ENCODE results near the gene PRKCE. TPM values are rescaled to one million over a fixed set of nuclear protein-coding genes. Genes with fewer than 3 reads are reported as not detected.

The PRKCE gene
- polyA plus RNA-seq, 1 experiment = 16.7 TPM

- Histone ChIP-seq H3K4me3 (ENCODE audit: low read depth, low read length) (no peak overlapping the region), H3K27ac (ENCODE audit: low read depth, low read length) (no peak overlapping the region), H3K27me3 (ENCODE audit: control insufficient read depth, insufficient read depth, low read length) (no peaks in the 10 kb centered on the region), H3K9me3 (ENCODE audit: control insufficient read depth, insufficient read depth, low read length) (no peaks in the 10 kb centered on the region)
- ChIA-PET CTCF (no interaction called here), POLR2A (interaction anchor here (0.6 kb wide), 1 partner anchor 47 kb away, joined by 4 read pairs; no protein-coding TSS in a partner anchor)
- DNase-seq (ENCODE audit: low read depth, low spot score) = no peak
- no peak for TF ChIP-seq CTCF (IDR thresholded peaks at IDR 0.05; ENCODE audit: low read depth, low read length)
Observed at GRCh38 chr2:45745231-45745630, 93.8 kb downstream of the PRKCE start.

GRCh38 chr2:45746888-45747287 lies 95.4 kb downstream of the PRKCE start:
- no peaks in the 10 kb centered on the region for H3K9me3 ChIP-seq (ENCODE audit: control insufficient read depth, insufficient read depth, low read length)
- no peak for DNase-seq (ENCODE audit: low read depth, low spot score)
- no peak overlapping the region for H3K4me3 ChIP-seq (ENCODE audit: low read depth, low read length)
- H3K27me3 ChIP-seq (ENCODE audit: control insufficient read depth, insufficient read depth, low read length) = no peaks in the 10 kb centered on the region
- ChIA-PET POLR2A (no interaction called here), CTCF (no interaction called here)
- no peak overlapping the region for H3K27ac ChIP-seq (ENCODE audit: low read depth, low read length)
- no peak for TF ChIP-seq CTCF (IDR thresholded peaks at IDR 0.05; ENCODE audit: low read depth, low read length)

DNA sequence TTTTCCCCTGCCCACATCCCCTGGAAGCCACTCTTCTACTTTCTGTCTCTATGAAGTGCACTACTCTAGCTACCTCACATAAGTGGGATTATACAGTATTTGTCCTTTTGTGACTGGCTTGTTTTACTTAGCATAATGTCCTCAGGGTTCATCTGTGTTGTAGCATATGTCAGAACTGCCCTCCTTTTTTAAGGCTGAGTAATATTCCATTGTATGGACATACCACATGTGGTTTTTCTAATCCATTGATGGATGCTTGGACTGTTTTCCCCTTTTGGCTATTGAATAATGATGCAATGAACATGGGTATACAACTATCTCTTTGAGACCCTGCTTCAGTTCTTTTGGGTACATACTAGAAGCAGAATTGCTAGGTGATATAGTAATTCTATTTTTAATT lies 95.9 kb downstream of the PRKCE start:
- ChIA-PET POLR2A (no interaction called here), CTCF (no interaction called here)
- TF ChIP-seq CTCF (IDR thresholded peaks at IDR 0.05; ENCODE audit: low read depth, low read length) = no peak

GRCh38 chr2:45748239-45748638 lies 96.8 kb downstream of the PRKCE start:
- POLR2A ChIA-PET = no interaction called here
- TF ChIP-seq CTCF (IDR thresholded peaks at IDR 0.05; ENCODE audit: low read depth, low read length) = no peak
- no peak for DNase-seq (ENCODE audit: low read depth, low spot score)
- CTCF ChIA-PET = no interaction called here
- Histone ChIP-seq H3K27ac (ENCODE audit: low read depth, low read length) (no peak overlapping the region), H3K9me3 (ENCODE audit: control insufficient read depth, insufficient read depth, low read length) (no peaks in the 10 kb centered on the region), H3K27me3 (ENCODE audit: control insufficient read depth, insufficient read depth, low read length) (no peaks in the 10 kb centered on the region), H3K4me3 (ENCODE audit: low read depth, low read length) (no peak overlapping the region)

More for the DNA sequence above, 95.9 kb downstream of the PRKCE start:
- Histone ChIP-seq H3K27ac (ENCODE audit: low read depth, low read length) (no peak overlapping the region), H3K9me3 (ENCODE audit: control insufficient read depth, insufficient read depth, low read length) (no peaks in the 10 kb centered on the region), H3K27me3 (ENCODE audit: control insufficient read depth, insufficient read depth, low read length) (no peaks in the 10 kb centered on the region), H3K4me3 (ENCODE audit: low read depth, low read length) (no peak overlapping the region)
- DNase-seq (ENCODE audit: low read depth, low spot score) = no peak

DNA sequence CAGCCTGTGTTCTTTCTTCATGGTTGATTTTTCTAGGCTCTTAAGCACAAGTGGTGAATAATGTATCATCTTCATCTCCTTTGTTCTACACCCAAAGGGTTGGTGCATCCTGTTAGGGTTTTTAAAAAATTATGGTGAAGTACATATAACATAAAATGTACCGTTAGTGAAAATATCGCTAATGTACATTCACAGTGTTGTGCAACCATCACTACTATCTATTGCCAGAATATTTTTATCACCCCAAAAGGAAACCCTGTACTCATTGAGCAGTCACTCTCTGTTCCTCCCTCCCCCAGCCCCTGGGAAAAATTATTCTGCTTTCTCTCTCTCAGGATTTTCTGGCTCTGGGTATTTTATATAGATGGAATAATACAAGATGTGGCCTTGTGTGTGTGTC lies 98.5 kb downstream of the PRKCE start:
- DNase-seq (ENCODE audit: low read depth, low spot score) = no peak
- POLR2A ChIA-PET = no interaction called here
- Histone ChIP-seq H3K27me3 (ENCODE audit: control insufficient read depth, insufficient read depth, low read length) (no peaks in the 10 kb centered on the region), H3K4me3 (ENCODE audit: low read depth, low read length) (no peak overlapping the region), H3K9me3 (ENCODE audit: control insufficient read depth, insufficient read depth, low read length) (no peaks in the 10 kb centered on the region), H3K27ac (ENCODE audit: low read depth, low read length) (no peak overlapping the region)
- CTCF ChIA-PET = no interaction called here
- TF ChIP-seq CTCF (IDR thresholded peaks at IDR 0.05; ENCODE audit: low read depth, low read length) = no peak
